TTC549 (cell line): ENCODE measurements around the gene MXI1.
"Not testable (repeated sequence)": the region's sequence is repeated elsewhere in the genome, so short reads cannot be mapped to it uniquely, and the experiment has no call there.

Experiments
- FAIRE-seq: peaks from 2 replicates; lab custom pipeline; 2012; peaks lifted over from hg19 to GRCh38; lab: Jason Lieb, UNC

Gene MXI1

DNA sequence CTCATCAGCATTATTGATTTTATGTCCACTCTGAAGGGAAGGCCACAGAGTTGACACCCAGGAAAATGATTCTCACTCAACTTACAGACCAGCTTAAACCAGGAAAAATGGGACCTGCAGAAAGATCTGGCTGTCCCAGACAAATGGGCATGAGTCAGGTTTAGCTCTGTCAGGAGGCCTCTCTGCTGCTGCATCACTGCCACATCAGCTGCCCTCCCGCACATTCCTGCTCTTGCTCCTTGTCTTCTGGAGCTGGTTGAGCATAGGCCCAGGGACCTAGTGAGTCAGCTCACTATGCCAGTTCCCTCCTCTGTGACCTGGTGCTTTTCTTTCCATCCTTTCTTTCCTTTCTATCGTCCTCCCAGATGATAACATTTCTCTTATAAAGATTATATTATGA lies 116.1 kb downstream of the MXI1 start:
- FAIRE-seq = no peak

DNA sequence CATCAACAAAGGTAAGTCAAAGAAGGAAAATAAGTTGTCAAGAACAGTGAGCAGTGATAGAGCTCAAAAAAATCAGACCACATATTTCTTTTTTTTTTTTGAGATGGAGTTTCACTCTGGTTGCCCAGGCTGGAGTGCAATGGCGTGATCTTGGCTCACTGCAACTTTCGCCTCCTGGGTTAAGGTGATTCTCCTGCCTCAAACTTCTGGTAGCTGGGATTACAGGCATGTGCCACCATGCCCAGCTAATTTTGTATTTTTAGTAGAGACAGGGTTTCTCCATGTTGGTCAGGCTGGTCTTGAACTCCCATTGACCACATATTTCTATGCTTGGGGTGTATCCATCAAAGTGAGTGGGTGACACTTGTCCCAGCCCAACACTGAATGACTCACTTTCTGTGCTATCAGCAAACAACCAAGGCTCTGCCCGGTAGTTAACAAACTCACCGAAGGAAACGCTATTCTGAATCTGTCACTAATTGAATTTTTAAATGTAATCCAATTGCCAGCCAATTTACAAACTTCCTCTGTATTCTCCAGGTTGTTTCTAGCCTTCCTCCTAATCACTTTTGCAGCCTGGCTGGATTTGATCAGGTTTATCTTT lies 116.9 kb downstream of the MXI1 start:
- no peak for FAIRE-seq

DNA sequence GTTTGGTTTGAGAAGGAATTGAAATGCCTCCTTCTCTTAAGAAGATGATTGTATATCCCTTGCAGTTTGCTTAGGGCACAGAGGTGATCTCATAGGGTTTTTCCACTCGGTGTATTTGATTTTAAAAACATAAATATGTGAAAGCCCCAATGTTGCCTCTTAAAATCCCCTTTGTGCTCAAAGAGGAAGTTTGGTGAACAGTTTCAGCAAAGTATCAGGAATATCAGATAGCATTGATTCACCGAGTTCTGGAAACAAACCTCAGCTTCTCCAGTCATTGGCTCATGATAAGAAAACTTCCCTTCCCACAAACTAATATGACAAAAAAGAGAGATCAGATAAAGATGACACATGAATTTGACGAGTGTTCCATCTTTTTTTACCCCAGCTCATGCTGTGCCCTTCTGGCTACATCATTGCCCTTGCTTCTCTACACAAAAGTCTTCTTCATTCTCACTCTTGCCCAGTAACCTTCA lies 117.4 kb downstream of the MXI1 start:
- FAIRE-seq = no peak

GRCh38 chr10:110326351-110327032 lies 119.1 kb downstream of the MXI1 start:
- no peak for FAIRE-seq

GRCh38 chr10:110327262-110327914 lies 120.0 kb downstream of the MXI1 start:
- FAIRE-seq = no peak

DNA sequence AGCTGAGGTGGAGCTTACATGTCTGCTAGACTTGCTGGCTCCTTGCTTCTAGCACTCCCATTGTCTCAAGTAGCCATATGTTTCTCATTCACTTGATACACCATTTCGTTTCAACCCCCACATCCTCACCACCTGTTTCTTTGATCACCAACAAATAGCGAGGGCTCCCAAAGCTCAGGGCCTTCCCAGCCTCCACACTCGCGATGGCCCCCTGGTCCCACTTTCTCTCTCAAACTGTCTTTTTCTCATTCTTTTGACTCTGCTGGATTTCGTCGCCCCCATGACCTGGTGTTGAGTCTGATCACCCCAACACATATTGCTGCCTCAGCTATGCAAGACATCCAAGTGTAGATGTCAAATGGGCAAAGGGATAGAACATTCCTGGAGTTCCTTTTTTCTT lies 123.3 kb downstream of the MXI1 start:
- no peak for FAIRE-seq

DNA sequence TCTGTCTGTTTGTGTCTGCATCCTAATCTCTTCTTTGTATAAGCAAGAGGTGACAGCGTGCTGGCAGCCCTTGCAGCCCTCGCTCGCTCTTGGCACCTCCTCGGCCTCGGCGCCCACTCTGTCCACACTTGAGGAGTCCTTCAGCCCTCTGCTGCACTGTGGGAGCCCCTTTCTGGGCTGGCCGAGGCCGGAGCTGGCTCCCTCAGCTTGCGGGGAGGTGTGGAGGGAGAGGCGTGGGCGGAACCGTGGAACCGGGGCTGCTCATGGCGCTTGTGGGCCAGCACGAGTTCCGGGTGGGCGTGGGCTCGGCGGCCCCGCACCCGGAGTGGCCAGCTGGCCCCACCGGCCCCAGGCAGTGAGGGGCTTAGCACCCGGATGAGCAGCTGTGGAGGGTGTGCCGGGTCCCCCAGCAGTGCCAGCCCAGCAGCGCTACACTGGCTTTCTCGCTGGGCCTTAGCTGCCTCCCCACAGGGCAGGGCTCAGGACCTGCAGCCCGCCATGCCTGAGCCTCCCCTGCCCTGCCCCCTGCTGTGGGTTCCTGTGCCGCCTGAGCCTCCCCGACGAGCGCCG lies 123.9 kb downstream of the MXI1 start:
- FAIRE-seq = not testable (repeated sequence)

- FAIRE-seq = no peak
Observed at GRCh38 chr10:110334061-110334656, 126.8 kb downstream of the MXI1 start.

DNA sequence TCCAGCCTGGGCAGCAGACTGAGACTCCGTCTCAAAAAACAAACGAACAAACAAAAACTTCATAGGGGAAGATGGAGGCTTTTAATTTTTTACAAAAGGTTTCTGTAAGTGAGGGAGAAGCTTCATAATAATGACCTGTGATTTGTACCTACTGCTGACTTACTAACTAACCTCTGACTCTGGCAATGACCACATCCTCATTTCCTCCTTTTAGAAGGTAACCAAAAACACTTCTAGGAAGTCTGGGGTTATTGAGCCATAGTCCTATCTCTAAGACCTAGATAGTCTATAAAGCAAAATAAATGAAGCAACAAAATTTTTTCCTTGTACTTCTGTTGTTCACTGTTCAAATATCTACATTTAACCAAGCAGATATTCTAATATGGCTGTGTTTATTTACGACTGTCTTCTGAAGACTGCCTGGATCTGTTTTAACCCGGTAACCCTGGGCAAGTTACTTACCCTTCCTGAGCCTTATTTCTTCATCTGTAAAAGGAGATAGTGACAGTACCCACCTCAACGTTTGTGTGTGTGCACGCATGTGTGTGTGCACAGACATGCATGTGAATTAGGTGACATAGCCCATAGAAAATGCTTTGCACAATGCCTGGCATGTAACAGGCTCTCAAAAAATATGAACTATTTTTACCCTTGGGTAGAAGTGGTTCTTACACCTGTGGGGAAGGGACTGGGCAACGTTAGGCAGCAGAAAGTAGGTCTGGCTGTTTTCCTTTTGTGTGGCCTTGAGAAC lies 128.1 kb downstream of the MXI1 start:
- FAIRE-seq = no peak

DNA sequence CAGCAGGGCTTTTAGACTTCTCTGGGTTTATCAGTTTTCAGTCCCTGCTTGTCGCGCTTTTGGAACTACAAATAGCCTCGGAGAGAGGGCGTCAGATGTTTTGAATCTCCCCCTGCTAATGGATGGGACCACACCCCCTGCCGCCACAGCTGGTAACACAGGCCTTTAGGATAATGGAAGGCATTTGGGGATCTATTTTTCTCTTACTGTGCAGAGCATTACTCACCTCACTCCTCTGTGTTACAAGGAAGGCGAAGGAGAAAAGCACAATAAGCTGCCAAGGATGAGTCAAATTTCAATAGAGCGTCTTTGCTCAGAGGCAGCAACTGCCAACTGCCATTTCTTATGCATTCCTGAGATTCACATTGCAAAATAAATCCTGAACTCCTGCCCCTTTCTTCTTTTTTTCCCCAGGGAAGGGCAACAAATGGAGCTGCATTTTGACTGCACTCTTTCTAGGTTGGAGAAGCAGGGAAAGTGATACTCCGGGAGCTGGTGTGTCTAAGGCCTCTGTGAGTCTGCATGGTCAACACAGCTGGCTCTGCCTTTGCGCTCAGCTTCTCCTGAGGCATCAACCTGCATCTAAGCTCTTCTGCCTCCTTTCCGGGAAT lies 128.8 kb downstream of the MXI1 start:
- FAIRE-seq = no peak
